ENCODE results near the gene KDM3B. TPM values are rescaled to one million over a fixed set of nuclear protein-coding genes. Genes with fewer than 3 reads are reported as not detected.

The KDM3B gene
- total and polyA plus RNA-seq, 9 of the 15 experiments (the other 6 are each of a cell fraction or from before 2014, with no cell fraction given), result 13.8 to 62.8 (median 41.9) TPM

GRCh38 chr5:138464388-138465260, 112.1 kb downstream of the KDM3B start (continued):
- TF ChIP-seq CHD7 (IDR thresholded peaks at IDR 0.05; ENCODE audit: low read depth, low read length) (no peak), ZNF133 (CRISPR knock-in tag; IDR thresholded peaks at IDR 0.05) (no peak), ZKSCAN3 (CRISPR knock-in tag; IDR thresholded peaks at IDR 0.05) (no peak), USF2 (CRISPR knock-in tag; IDR thresholded peaks at IDR 0.05) (no peak), ZC3H11A (IDR thresholded peaks at IDR 0.05; ENCODE audit: low read depth, low read length) (no peak), CBX3 (IDR thresholded peaks at IDR 0.05; ENCODE audit: borderline replicate concordance in 1 of 2, low read length in 2 of 2) (no peak), EHMT2 (IDR thresholded peaks at IDR 0.05) (no peak), FOXK2 (conservative IDR thresholded peaks at IDR 0.05 in 1 of 2, IDR thresholded peaks at IDR 0.05 in 1 of 2; ENCODE audit: low read depth in 2 of 2) (no peak), ZNF384 (IDR thresholded peaks at IDR 0.05; ENCODE audit: low read depth, low read length) (no peak), CEBPG (CRISPR knock-in tag; IDR thresholded peaks at IDR 0.05) (no peak), CEBPG (tag; conservative IDR thresholded peaks at IDR 0.05 in 1 of 2, IDR thresholded peaks at IDR 0.05 in 1 of 2) (no peak), E2F3 (CRISPR knock-in tag; IDR thresholded peaks at IDR 0.05) (peak; percentile 56; the same call in 1 of the 2 replicates), HNRNPH1 (optimal IDR thresholded peaks at IDR 0.05; ENCODE audit: low read depth, low read length) (no peak), PTTG1 (tag; IDR thresholded peaks at IDR 0.05; ENCODE audit: low read depth) (no peak)
